ENCODE results near the gene LRFN3.
"Not testable (repeated sequence)": the region's sequence is repeated elsewhere in the genome, so short reads cannot be mapped to it uniquely, and the experiment has no call there.

The LRFN3 gene

DNA sequence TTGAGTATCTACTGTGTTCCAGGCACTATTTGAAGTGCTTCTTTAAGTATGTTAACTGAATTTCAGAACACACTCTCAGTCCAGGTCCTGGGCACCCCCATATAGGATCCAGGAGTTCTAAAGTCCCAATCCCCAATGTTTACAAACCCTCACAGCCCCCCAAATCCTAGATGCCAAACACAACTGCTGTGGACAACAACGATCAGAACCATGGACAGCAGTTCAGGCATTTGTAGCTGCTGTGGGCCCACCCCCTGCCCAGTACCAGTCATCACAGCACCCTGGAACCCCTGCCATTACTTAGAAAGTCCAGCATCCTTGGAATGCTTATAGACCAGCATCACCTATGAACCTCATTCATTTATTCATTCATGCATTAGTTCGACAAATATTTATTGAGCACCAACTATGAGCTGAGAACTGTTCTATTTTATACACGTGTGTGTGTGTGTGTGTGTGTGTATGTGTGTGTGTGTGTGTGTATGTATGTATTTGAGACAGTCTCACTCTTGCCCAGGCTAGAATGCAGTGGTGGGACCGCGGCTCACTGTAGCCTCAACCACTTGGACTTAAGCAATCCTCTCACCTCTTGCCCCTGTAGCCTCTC, 39.5 kb downstream of the LRFN3 start:
- no peak for DNase-seq (ENCODE audit: low read depth in 2 of 2)

DNA sequence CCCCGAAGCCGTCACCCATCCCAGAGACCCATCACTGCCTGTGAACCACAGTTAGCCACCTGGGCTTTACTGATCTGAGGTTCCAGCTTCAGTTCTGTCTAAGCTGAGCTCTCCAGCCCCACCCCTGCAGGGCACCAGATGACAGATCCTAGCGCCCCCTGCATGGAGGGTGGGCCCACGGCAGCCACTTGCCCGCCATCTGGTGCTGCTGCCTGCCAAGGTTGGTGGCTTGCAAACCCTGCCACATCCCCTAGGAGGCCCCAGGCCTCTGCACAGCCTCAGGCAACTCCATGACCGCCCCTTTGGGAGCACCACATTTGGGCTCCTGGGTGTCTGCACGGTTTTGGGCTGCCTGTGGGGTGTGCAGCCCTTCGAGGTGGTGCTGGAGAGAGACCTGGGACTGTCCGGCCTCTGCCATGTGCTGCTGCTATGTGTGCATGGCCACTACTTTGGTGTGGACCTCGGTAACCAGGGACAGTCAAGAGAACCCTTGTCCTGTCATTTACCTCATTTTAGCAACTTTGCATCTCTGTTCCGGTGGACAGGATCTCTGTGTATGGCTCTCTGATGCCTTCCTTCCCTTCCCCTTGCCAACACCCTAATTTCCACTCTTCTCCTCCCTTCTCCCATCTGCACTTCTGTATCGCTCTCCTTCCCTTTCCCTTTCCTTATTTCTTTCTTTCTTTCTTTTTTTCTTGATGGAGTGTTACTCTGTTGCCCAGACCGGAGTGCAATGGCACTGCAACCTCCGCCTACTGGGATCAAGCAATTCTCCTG, 41.5 kb downstream of the LRFN3 start:
- no peak for DNase-seq (ENCODE audit: low read depth in 2 of 2)

DNA sequence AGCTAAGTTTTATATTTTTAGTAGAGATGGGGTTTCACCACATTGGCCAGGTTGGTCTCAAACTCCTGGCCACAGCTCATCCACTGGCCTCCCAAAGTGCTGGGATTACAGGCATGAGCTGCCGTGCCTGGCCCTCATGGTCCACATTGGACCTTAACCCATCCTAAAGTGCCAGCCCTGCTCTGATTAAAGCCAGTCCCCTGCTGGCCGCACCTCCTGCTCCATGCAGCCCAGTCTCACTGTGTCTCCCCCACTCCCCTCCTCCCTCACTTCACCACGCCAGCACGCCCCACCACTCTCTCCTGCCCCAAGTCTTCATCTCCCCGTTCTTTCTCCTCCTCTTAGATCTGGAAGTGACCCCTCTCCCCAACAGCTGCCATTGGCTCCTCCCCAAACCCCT, 42.1 kb downstream of the LRFN3 start:
- no peak for DNase-seq (ENCODE audit: low read depth in 2 of 2)

DNA sequence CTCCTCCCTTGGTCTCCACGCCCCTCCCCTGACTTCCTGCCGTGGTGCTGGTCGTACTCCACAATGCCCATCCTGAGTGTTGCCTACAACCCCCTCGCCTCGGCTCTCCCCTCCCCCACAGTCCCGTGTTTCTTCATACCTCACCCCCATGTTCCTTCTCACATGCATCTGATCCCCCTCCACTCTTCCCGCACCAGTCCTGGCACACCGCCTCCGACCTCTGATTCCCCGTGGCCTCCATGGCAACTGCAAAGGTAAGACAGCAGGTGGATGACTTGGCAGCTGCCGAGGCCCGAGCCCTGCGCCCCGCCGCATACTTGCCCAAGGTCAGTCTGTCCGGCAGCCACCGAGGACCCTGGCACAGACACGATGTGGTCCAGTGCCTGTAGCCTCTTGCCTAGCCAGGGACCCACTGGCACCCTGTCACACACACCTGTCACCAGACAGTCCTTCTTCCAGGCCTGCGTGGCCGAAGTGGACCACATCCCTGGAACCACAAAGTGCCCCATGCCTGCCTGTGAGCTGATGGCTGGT, 42.7 kb downstream of the LRFN3 start:
- no peak for DNase-seq (ENCODE audit: low read depth in 2 of 2)

DNA sequence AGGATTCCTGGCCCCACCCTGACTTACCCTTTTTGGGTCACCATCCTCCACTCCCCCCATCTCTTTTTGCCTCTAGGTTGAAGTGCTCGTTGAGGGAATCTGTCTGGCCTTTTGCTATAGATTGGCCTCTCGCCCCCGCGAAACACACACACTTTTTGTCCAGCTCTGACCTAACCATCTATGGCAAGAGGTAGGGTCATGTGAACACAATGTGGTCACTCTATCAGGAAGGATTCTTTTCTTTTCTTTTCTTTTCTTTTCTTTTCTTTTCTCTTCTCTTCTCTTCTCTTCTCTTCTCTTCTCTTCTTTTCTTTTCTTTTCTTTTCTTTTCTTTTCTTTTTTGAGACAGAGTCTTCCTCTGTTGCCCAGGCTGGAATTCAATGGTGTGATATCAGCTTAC, 44.8 kb downstream of the LRFN3 start:
- not testable (repeated sequence) for DNase-seq (ENCODE audit: low read depth in 2 of 2)

DNA sequence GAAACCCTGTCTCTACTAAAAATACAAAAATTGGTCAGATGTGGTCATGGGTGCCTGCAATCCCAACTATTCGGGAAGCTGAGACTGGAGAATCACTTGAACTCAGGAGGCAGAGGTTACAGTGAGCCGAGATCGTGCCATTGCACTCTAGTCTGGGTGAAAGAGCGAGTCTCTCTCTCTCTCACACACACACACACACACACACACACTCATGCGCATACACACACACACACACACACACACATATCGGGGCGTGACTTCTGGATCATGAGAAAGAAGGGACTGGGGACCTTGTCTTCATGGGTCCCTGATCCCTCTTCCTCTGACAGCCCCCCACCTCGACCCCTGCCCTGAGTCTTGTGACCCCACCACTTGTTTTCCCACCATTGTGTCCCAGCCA, 47.0 kb downstream of the LRFN3 start:
- no peak for DNase-seq (ENCODE audit: low read depth in 2 of 2)

DNA sequence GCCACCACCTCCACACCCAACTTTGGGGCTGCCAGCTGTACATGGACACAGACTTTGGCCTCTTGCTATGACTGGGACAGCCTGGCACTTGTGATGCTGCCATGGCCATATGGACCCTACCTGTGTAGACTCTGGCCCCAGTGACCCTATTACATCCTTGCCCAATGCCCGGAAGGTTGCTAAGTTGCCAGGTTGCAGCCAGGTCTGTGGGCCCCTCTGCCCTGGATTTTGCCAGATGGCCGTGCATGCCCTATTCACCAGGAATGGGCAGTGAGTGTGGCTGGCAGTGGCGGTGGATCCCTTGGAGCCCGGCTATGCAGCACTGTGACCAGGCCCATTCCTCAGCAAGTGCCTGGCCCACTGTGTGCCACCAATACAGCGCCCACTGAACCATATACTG, 49.9 kb downstream of the LRFN3 start:
- no peak for DNase-seq (ENCODE audit: low read depth in 2 of 2)

DNA sequence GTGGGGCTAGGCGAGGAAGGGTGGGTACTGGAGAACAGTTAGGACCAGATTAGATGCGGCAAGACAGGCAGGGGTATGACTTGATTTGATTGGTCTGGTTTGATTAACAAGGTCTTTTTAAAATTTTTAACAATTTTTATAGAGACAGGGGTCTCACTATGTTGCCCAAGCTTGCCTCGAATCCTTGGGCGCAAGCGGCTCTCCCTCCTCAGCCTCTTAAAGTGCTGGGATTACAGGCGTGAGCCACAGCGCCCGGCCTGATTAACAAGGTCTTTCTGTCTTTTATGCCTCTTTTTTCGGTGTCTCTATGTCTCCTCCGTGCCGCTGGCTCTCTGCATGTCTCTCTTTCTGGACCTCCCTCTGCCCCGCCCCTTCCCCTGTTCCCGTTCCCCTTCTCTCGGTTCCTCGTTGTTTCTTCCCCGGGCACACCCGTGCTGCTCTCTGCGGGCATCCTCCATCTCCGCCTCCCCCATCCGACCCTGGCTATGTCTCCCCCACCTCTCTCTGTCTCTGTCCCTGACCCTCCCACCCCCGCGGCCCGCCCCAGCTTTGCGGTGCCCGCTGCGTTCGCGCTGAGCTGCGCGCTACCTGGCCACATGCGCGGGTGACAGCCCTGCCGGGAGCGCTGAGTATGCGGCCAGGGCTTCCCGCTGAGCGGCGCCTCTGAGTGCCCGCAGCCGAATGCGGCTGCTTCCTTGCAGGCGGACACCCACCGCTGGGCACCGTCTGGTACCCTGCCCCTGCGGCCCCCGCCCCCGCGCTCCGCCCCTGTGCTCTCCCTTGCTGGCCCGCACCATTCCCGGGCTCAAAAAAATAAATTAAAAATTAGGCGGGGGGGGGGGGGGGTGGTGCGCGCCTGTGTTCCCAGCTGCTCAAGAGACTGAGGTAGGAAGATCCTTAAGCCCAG, 50.7 kb downstream of the LRFN3 start:
- DNase-seq (ENCODE audit: low read depth in 2 of 2): no peak

DNA sequence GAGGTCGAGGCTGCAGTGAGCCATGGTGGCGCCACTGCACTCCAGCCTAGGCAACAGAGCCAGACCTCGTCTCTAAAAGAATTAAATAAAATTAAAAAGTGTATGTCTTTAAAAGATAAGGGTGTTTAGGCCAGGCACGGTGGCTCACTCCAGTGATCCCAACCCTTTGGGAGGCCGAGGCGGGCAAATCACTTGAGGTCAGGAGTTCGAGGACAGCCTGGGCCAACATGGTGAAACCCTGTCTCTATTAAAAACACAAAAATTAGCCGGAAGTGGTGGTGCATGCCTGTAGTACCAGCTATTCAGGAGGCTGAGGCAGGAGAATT, 51.4 kb downstream of the LRFN3 start:
- no peak for DNase-seq (ENCODE audit: low read depth in 2 of 2)

DNA sequence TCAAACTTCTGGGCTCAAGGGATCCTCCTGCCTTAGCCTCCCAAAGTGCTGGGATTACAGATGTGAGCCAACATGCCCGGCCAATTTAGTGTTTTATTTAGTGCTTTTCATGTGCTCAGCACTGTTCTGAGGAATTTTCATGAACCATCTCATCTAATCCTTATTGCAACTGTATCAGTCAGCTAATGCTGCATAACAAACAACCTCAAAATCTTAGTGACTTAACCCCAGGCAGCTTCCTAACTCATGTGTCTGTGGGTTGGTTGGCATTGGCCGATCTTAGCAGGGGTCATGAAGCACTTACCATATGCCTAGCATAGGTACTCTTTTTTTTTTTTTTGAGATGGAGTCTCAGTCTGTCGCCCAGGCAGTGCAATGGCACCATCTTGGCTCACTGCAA, 52.6 kb downstream of the LRFN3 start:
- DNase-seq (ENCODE audit: low read depth in 2 of 2): no peak

DNA sequence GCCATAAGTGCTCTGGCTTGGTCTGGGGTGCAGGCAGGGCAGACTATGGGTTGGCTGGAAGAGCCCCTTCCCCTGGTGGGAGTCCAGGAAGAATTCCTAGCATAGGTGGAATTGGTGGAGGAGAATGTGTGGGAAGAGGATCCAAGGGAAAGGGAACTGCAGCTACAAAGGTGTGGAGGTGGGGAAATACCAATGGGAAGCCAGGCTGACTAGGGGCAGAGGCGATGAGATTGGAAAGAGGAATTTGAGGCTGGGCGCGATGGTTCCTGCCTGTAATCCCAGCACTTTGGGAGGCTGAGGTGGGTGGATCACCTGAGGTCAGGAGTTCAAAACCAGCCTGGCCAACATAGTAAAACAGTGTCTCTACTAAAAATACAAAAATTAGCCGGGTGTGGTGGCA, 54.0 kb downstream of the LRFN3 start:
- DNase-seq (ENCODE audit: low read depth in 2 of 2): no peak

DNA sequence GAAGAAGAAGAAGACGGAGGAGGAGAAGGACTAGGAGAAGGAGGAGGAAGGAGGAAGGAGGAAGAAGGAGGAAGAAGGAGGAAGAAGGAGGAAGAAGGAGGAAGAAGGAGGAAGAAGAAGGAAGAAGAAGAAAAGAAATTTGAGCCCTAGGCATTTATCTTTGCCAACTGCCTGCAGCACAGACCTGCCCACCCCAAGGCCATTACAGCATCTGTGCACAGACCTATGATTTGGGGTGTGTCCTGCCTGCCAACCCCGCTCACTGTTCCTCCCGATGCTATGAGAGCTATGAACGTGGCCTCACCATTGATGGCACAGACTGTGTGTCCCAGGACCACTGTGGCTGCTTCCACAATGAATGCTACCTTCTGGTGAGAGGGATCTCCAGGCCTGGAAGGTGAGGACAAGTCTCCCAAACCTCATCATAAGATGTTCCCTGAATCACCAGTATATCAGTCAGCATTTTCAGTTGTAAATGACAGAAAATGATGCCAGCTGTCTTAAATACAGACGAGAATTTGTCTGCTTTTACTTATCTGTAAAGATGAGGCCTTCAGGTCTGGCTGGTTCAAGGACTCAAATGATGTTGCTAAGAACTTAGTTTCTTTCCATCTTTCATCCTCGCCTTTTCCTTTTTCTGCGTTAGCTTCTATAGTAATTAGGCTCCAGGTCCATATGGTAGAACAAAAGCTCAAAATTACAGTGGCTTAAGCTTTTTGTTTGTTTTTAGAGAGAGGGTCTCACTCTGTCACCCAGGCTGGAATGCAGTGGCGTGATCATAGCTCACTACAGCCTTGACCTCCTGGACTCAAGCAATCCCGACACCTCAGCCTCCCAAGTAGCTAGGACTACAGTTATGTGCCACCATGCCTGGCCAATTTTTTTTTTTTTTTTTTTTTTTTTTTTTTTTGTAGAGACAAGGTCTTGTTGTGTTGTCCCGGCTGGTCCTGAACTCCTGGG, 54.9 kb downstream of the LRFN3 start:
- no peak for DNase-seq (ENCODE audit: low read depth in 2 of 2)

DNA sequence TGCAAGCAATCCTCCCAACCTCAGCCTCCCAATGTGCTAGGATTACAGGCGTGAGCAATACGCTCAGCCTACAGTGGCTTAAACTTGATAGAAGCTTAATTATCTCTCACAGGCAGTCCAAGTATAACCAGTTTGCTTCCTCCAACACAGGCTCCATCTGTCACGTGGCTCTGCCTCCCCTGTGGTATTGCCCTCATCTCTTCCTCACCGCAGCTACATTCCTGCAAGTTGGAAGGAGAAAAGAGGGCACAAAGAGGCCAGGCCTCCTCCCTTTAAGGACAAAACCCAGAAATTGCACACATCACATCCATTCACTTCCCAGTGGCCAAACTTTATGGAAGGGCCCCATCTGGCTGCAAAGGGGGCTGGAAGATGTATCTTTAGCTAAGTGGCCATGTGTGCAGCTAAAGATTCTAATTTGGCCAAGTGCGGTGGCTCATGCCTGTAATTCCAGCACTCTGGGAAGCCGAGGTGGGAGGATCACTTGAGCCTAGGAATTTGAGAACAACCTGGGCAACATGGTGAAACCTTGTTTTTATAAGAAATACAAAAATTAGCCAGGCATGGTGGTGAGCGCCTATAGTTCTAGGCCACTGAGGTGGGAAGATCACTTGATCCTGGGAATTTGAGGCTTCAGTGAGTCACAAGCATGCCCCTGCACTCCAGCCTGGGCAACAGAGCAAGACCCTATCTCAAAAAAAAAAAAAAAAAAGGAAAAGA, 55.7 kb downstream of the LRFN3 start:
- DNase-seq (ENCODE audit: low read depth in 2 of 2): no peak

DNA sequence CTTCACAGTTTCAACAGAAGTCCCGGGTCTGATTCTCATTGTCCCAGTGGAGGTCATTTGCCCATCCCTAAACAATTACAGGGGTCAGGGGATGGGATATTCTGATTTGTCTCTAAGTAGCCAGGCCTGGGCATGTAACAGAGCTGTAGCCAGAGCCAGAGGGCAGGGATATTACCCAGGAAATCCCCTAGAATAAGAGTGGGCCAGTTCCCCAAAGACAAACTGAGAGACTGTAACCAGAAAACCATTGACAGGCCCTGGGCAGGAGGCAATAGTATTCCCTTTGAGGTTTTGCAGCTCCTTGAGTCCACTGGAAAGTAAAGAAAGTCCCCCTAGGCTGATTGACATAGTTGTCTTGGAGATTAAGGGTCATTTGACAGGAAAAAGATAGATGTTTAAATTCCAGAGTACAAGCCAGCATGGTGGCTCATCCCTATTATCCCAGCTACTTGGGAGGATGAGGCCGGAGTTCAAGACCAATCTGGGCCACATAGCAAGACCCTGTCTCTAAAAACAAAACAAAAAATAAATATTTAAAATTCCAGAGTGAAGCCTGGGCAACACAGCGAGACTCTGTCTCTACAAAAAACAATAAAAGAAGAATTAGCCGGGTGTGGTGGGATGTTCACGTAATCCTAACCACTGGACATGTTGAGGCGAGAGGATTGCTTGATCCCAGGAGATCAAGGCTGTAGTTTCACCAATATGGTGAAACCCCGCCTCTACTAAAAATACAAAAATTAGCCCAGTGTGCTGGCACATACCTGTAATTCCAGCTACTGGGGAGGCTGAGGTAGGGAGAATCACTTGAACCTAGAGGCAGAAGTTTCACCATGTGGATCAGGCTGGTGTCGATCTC, 57.0 kb downstream of the LRFN3 start:
- no peak for DNase-seq (ENCODE audit: low read depth in 2 of 2)

DNA sequence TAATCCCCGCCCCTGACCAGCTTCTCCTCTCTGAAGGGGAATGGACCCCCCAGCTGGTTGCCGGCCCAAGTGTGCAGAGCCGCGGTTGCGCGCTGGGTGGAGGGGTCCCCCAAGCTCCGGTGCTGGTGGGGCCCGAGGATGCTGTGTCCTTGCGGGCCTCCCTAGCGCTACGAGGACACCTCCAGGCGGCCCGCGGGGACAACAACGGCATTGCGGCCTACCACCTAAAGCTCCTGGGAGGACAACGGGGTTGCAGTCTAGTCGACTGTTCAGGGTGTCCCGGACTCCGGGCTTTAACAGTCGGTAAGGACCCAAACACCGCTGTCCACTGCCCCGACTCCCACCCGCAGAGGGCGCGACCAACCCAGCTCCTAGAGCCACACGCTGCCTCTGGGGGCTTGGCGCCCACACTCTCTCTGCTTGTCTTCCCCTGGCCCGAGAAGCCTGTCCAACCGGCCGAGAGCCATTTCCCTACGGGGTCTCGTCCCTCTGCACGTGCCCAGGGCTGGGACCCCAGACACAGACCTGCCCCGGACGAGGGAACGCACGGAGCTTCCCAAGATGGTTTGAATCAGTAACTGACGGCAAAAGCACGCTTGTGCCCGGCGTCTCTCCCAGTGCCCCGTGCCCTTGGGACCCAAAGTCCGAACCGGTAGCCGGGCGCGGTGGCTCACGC, 57.9 kb downstream of the LRFN3 start:
- DNase-seq (ENCODE audit: low read depth in 2 of 2): no peak

Data from fibroblast of skin of left biceps (primary cell).